ENCODE results near the gene RTL1. TPM values are rescaled to one million over a fixed set of nuclear protein-coding genes. Genes with fewer than 3 reads are reported as not detected.

The RTL1 gene
- polyA plus RNA-seq, 1 experiment, result not detected

GRCh38 chr14:100874051-100874410, 29.5 kb downstream of the RTL1 start:
- DNase-seq (ENCODE audit: low read depth), result no peak
- POLR2A ChIA-PET, result no interaction called here
- peaks cover 10% of the 10 kb centered on the region for H3K36me3 ChIP-seq (ENCODE audit: control insufficient read depth, insufficient read depth, low read length)
- no peak overlapping the region for H3K4me3 ChIP-seq (ENCODE audit: low read depth, low read length)
- no peaks in the 10 kb centered on the region for H3K27me3 ChIP-seq (ENCODE audit: control insufficient read depth, insufficient read depth, low read length)
- no peak for TF ChIP-seq CTCF (IDR thresholded peaks at IDR 0.05; ENCODE audit: insufficient read depth, low read depth, low read length)
- CTCF ChIA-PET, result no interaction called here

GRCh38 chr14:100873096-100873482, 30.4 kb downstream of the RTL1 start:
- no peak for DNase-seq (ENCODE audit: low read depth)
- POLR2A ChIA-PET, result no interaction called here
- Histone ChIP-seq H3K4me3 (ENCODE audit: low read depth, low read length) (no peak overlapping the region), H3K36me3 (ENCODE audit: control insufficient read depth, insufficient read depth, low read length) (peaks cover 8% of the 10 kb centered on the region), H3K27me3 (ENCODE audit: control insufficient read depth, insufficient read depth, low read length) (no peaks in the 10 kb centered on the region)
- CTCF ChIA-PET, result interaction anchor here (0.8 kb wide), 1 partner anchor 22 kb away, joined by 3 read pairs; no protein-coding TSS in a partner anchor
- TF ChIP-seq CTCF (IDR thresholded peaks at IDR 0.05; ENCODE audit: insufficient read depth, low read depth, low read length), result no peak

GRCh38 chr14:100872259-100873095, 31.0 kb downstream of the RTL1 start:
- H3K4me3 ChIP-seq (ENCODE audit: low read depth, low read length), result no peak overlapping the region
- DNase-seq (ENCODE audit: low read depth), result no peak
- ChIA-PET CTCF (interaction anchor here (0.8 kb wide), 1 partner anchor 22 kb away, joined by 3 read pairs; no protein-coding TSS in a partner anchor), POLR2A (no interaction called here)
- no peaks in the 10 kb centered on the region for H3K27me3 ChIP-seq (ENCODE audit: control insufficient read depth, insufficient read depth, low read length)
- peaks cover 6% of the 10 kb centered on the region for H3K36me3 ChIP-seq (ENCODE audit: control insufficient read depth, insufficient read depth, low read length)
- no peak for TF ChIP-seq CTCF (IDR thresholded peaks at IDR 0.05; ENCODE audit: insufficient read depth, low read depth, low read length)

GRCh38 chr14:100871234-100872186, 32.0 kb downstream of the RTL1 start:
- Histone ChIP-seq H3K36me3 (ENCODE audit: control insufficient read depth, insufficient read depth, low read length) (peaks cover 6% of the 10 kb centered on the region), H3K4me3 (ENCODE audit: low read depth, low read length) (no peak overlapping the region), H3K27me3 (ENCODE audit: control insufficient read depth, insufficient read depth, low read length) (no peaks in the 10 kb centered on the region)
- ChIA-PET POLR2A (no interaction called here), CTCF (interaction anchor here (0.6 kb wide), 1 partner anchor 741 kb away, joined by 3 read pairs; no protein-coding TSS in a partner anchor)
- DNase-seq (ENCODE audit: low read depth), result no peak
- no peak for TF ChIP-seq CTCF (IDR thresholded peaks at IDR 0.05; ENCODE audit: insufficient read depth, low read depth, low read length)

All from BJ (cell line).